ENCODE measurements around the gene UAP1L1.

UAP1L1 gene

DNA sequence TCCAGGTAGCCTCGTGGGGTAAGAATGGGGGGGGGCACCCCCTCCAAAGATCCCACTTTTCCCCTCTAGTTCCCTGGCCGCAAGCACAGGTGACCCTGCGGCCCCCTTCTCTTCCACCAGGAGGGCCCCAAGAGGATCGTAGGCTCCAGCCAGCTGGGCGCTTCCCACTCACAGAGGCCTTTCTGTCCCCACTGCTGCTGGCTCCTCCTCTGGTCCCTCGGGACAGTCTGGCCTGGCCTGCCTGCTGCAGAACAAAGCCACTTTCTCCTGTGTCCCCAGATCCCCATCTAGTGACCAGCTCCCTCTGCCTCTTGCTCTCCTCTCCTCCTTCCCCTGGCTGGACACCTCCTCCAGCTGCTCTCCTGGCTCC is 6.4 kb upstream of the UAP1L1 start:
- Histone ChIP-seq H3K4me3 (ENCODE audit: low read depth, low read length) (peak overlapping the region; percentile 16), H3K36me3 (ENCODE audit: control insufficient read depth in 2 of 2, insufficient read depth in 1 of 2, low read length in 2 of 2) (peaks cover 0 to 4% of the 10 kb centered on the region in 2 experiments; a peak in 1 of 3 replicates), H3K9me3 (ENCODE audit: control insufficient read depth, insufficient read depth, low read depth, low read length) (no peaks in the 10 kb centered on the region), H3K27ac (ENCODE audit: extremely low read depth, low read depth, low read length) (peak overlapping the region; percentile 57), H3K4me1 (ENCODE audit: control insufficient read depth, insufficient read depth, low read length) (peaks cover 10% of the 10 kb centered on the region; the same call in 1 of the 2 replicates)
- CTCF ChIA-PET: interaction anchor here (0.6 to 11.3 kb wide), 12 partner anchors 13 to 334 kb away, joined by 3 to 237 read pairs (median 6); partner anchors contain the start of genes ABCA2, CYSRT1, ENTPD2 and MAN1B1
- POLR2A ChIA-PET: interaction anchor here (0.6 to 9.1 kb wide), 25 partner anchors 11 to 355 kb away, joined by 3 to 137 read pairs (median 4); partner anchors contain the start of genes ENTPD2, MAN1B1, NPDC1 and NRARP
- no peak for TF ChIP-seq KLF10 (tag by site-specific recombination; IDR thresholded peaks at IDR 0.05)
- 0 out of 2 replicates have a peak, but pooled peaks have one; percentile 7 for TF ChIP-seq SP7 (tag by site-specific recombination; IDR thresholded peaks at IDR 0.05)
- no peak for TF ChIP-seq ZNF768 (tag by site-specific recombination; IDR thresholded peaks at IDR 0.05)
- TF ChIP-seq, protein P1, sequence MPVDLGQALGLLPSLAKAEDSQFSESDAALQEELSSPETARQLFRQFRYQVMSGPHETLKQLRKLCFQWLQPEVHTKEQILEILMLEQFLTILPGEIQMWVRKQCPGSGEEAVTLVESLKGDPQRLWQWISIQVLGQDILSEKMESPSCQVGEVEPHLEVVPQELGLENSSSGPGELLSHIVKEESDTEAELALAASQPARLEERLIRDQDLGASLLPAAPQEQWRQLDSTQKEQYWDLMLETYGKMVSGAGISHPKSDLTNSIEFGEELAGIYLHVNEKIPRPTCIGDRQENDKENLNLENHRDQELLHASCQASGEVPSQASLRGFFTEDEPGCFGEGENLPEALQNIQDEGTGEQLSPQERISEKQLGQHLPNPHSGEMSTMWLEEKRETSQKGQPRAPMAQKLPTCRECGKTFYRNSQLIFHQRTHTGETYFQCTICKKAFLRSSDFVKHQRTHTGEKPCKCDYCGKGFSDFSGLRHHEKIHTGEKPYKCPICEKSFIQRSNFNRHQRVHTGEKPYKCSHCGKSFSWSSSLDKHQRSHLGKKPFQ (tag by site-specific recombination; IDR thresholded peaks at IDR 0.05): no peak
- TF ChIP-seq ZNF600 (tag by site-specific recombination; IDR thresholded peaks at IDR 0.05): no peak; the same call in 1 of the 2 replicates
- no peak for TF ChIP-seq ZNF571 (tag by site-specific recombination; IDR thresholded peaks at IDR 0.05)
- 0 out of 2 replicates have a peak, but pooled peaks have one; percentile 27 for TF ChIP-seq ZXDB (tag by site-specific recombination; IDR thresholded peaks at IDR 0.05)
- TF ChIP-seq ZSCAN23 (tag by site-specific recombination; IDR thresholded peaks at IDR 0.05): peak; percentile 15; the same call in 1 of the 2 replicates
- TF ChIP-seq, protein P2, sequence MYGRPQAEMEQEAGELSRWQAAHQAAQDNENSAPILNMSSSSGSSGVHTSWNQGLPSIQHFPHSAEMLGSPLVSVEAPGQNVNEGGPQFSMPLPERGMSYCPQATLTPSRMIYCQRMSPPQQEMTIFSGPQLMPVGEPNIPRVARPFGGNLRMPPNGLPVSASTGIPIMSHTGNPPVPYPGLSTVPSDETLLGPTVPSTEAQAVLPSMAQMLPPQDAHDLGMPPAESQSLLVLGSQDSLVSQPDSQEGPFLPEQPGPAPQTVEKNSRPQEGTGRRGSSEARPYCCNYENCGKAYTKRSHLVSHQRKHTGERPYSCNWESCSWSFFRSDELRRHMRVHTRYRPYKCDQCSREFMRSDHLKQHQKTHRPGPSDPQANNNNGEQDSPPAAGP (tag by site-specific recombination; IDR thresholded peaks at IDR 0.05): no peak
- TF ChIP-seq ZNF114 (tag by site-specific recombination; IDR thresholded peaks at IDR 0.05): no peak
- no peak; the same call in 1 of the 2 replicates for TF ChIP-seq ZNF366 (tag by site-specific recombination; conservative IDR thresholded peaks at IDR 0.05)
- TF ChIP-seq ZNF24 (tag by site-specific recombination; IDR thresholded peaks at IDR 0.05): no peak
- no peak for TF ChIP-seq ZNF394 (tag by site-specific recombination; IDR thresholded peaks at IDR 0.05; ENCODE audit: borderline replicate concordance)
- TF ChIP-seq ZNF677 (tag by site-specific recombination; IDR thresholded peaks at IDR 0.05): no peak
- TF ChIP-seq, protein P3, sequence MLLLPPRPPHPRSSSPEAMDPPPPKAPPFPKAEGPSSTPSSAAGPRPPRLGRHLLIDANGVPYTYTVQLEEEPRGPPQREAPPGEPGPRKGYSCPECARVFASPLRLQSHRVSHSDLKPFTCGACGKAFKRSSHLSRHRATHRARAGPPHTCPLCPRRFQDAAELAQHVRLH (tag by site-specific recombination; IDR thresholded peaks at IDR 0.05): no peak
- 0 out of 2 replicates have a peak, but pooled peaks have one; percentile 12 for TF ChIP-seq ZNF423 (tag by site-specific recombination; IDR thresholded peaks at IDR 0.05)
- TF ChIP-seq, protein P4, sequence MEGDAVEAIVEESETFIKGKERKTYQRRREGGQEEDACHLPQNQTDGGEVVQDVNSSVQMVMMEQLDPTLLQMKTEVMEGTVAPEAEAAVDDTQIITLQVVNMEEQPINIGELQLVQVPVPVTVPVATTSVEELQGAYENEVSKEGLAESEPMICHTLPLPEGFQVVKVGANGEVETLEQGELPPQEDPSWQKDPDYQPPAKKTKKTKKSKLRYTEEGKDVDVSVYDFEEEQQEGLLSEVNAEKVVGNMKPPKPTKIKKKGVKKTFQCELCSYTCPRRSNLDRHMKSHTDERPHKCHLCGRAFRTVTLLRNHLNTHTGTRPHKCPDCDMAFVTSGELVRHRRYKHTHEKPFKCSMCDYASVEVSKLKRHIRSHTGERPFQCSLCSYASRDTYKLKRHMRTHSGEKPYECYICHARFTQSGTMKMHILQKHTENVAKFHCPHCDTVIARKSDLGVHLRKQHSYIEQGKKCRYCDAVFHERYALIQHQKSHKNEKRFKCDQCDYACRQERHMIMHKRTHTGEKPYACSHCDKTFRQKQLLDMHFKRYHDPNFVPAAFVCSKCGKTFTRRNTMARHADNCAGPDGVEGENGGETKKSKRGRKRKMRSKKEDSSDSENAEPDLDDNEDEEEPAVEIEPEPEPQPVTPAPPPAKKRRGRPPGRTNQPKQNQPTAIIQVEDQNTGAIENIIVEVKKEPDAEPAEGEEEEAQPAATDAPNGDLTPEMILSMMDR (tag by site-specific recombination; IDR thresholded peaks at IDR 0.05): peak; percentile 16; the same call in 1 of the 2 replicates
- no peak for TF ChIP-seq ZNF530 (tag by site-specific recombination; IDR thresholded peaks at IDR 0.05; ENCODE audit: low read depth)
- no peak; the same call in 1 of the 2 replicates for TF ChIP-seq KLF16 (tag by site-specific recombination; IDR thresholded peaks at IDR 0.05)
- no peak for TF ChIP-seq ZNF202 (tag by site-specific recombination; IDR thresholded peaks at IDR 0.05; ENCODE audit: borderline replicate concordance)
- TF ChIP-seq ZEB2 (tag by site-specific recombination; IDR thresholded peaks at IDR 0.05): 0 out of 2 replicates have a peak, but pooled peaks have one; percentile 48
- TF ChIP-seq ZNF561 (tag by site-specific recombination; IDR thresholded peaks at IDR 0.05; ENCODE audit: borderline replicate concordance): peak; percentile 23; the same call in 1 of the 2 replicates
- TF ChIP-seq ZNF341 (tag by site-specific recombination; IDR thresholded peaks at IDR 0.05; ENCODE audit: low read depth): no peak
- no peak for TF ChIP-seq ZFP37 (tag by site-specific recombination; IDR thresholded peaks at IDR 0.05)
- no peak for TF ChIP-seq HOXD13 (CRISPR knock-in tag; IDR thresholded peaks at IDR 0.05; ENCODE audit: borderline replicate concordance)
- TF ChIP-seq EGR2 (tag by site-specific recombination; IDR thresholded peaks at IDR 0.05; ENCODE audit: low read depth): no peak
- TF ChIP-seq, protein P5, sequence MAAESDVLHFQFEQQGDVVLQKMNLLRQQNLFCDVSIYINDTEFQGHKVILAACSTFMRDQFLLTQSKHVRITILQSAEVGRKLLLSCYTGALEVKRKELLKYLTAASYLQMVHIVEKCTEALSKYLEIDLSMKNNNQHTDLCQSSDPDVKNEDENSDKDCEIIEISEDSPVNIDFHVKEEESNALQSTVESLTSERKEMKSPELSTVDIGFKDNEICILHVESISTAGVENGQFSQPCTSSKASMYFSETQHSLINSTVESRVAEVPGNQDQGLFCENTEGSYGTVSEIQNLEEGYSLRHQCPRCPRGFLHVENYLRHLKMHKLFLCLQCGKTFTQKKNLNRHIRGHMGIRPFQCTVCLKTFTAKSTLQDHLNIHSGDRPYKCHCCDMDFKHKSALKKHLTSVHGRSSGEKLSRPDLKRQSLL (tag by site-specific recombination; IDR thresholded peaks at IDR 0.05): no peak
- TF ChIP-seq, protein P6, sequence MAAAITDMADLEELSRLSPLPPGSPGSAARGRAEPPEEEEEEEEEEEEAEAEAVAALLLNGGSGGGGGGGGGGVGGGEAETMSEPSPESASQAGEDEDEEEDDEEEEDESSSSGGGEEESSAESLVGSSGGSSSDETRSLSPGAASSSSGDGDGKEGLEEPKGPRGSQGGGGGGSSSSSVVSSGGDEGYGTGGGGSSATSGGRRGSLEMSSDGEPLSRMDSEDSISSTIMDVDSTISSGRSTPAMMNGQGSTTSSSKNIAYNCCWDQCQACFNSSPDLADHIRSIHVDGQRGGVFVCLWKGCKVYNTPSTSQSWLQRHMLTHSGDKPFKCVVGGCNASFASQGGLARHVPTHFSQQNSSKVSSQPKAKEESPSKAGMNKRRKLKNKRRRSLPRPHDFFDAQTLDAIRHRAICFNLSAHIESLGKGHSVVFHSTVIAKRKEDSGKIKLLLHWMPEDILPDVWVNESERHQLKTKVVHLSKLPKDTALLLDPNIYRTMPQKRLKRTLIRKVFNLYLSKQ (tag by site-specific recombination; IDR thresholded peaks at IDR 0.05; ENCODE audit: borderline replicate concordance): no peak
- no peak for TF ChIP-seq ZSCAN16 (tag by site-specific recombination; IDR thresholded peaks at IDR 0.05)
- TF ChIP-seq ZNF324 (tag by site-specific recombination; IDR thresholded peaks at IDR 0.05): no peak
- TF ChIP-seq SETDB1 (IDR thresholded peaks at IDR 0.05; ENCODE audit: insufficient read length, low read length): no peak
- TF ChIP-seq ZNF133 (tag by site-specific recombination; IDR thresholded peaks at IDR 0.05): no peak
